Measurements from ENCODE around the gene SPEF2.

GRCh38 chr5:35794684-35795375 is 177.2 kb downstream of the SPEF2 start:
- TF ChIP-seq CTCF (IDR thresholded peaks at IDR 0.05) (no peak), POLR2A (IDR thresholded peaks at IDR 0.05) (no peak), POLR2AphosphoS5 (IDR thresholded peaks at IDR 0.05) (no peak)
